OCI-LY3 (cell line): ENCODE results near the gene FANCG.

Experiments used
- H2AFZ ChIP-seq: fragments of 200-600, 300-600 bp; shearing (Covaris generic); 2 replicates; pipeline ENCODE4 v1.6.0; 2014; ENCODE audit warnings: antibody characterized with exemption, low read depth, low read length
- H3K27ac ChIP-seq: fragments of 200-600, 300-600 bp; sonication (generic); 2 replicates; pipeline ENCODE4 v1.5.1; 2014; ENCODE audit warnings: mild to moderate bottlenecking, low read length, moderate library complexity, mixed read lengths
- H3K27me3 ChIP-seq: fragments of 200-600, 300-600 bp; sonication (generic); 2 replicates; pipeline ENCODE4 v1.6.1; 2014; ENCODE audit warnings: low read depth, low read length, mixed read lengths
- H3K36me3 ChIP-seq: fragments of 200-600, 300-600 bp; sonication (generic); replicated peaks from 2 replicates; pipeline ENCODE3; 2014; ENCODE audit warnings: low read depth, low read length, mixed read lengths
- H3K4me1 ChIP-seq: fragments of 300-600, 200-600 bp; sonication (generic); 2 replicates; pipeline ENCODE4 v1.6.1; 2014; ENCODE audit warnings: low read length, mixed read lengths
- H3K4me2 ChIP-seq: fragments of 200-600, 300-600 bp; sonication (generic); 2 replicates; pipeline ENCODE4 v1.6.1; 2014; ENCODE audit warnings: low read length, mixed read lengths
- H3K4me3 ChIP-seq: fragments of 300-600, 200-600 bp; sonication (generic); 2 replicates; pipeline ENCODE4 v1.5.1; 2014; ENCODE audit warnings: antibody characterized with exemption, mild to moderate bottlenecking, low read length, moderate library complexity
- H3K79me2 ChIP-seq: fragments of 300-600, 200-600 bp; shearing (Covaris generic); 2 replicates; pipeline ENCODE4 v1.6.1; 2014; ENCODE audit warnings: mild to moderate bottlenecking, low read length, mixed read lengths
- H3K9ac ChIP-seq: fragments of 300-600, 200-600 bp; shearing (Covaris generic); 2 replicates; pipeline ENCODE4 v1.6.0; 2014; ENCODE audit warnings: mild to moderate bottlenecking, low read length, moderate library complexity
- H3K9me3 ChIP-seq: fragments of 200-600, 300-600 bp; shearing (Covaris generic); 2 replicates; pipeline ENCODE4 v1.6.1; 2014; ENCODE audit warnings: low read length, mixed read lengths; ENCODE audit not compliant: insufficient read depth
- H4K20me1 ChIP-seq: fragments of 200-600, 300-600 bp; sonication (generic); 2 replicates; pipeline ENCODE4 v1.6.1; 2016; ENCODE audit warnings: low read length, mixed read lengths; ENCODE audit not compliant: insufficient read depth
- CTCF ChIP-seq: fragments of 200-600, 300-600 bp; sonication (generic); IDR thresholded peaks from 2 replicates; pipeline ENCODE4 v1.5.1; 2014; ENCODE audit warnings: antibody characterized with exemption, low read length, low read depth
- EZH2phosphoT487 ChIP-seq: fragments of 200-600 bp; shearing (Covaris generic); IDR thresholded peaks from 2 replicates; pipeline ENCODE4 v1.6.1; 2018; ENCODE audit warnings: antibody characterized with exemption, mixed run types, low read depth

The FANCG gene

GRCh38 chr9:35027374-35027773 is 52.4 kb downstream of the FANCG start:
- no peaks in the 10 kb centered on the region for H3K9me3 ChIP-seq
- no peak overlapping the region for H3K4me3 ChIP-seq
- no peak overlapping the region for H2AFZ ChIP-seq
- H3K36me3 ChIP-seq: peaks cover 3% of the 10 kb centered on the region
- no peak overlapping the region for H3K4me2 ChIP-seq
- H3K4me1 ChIP-seq: peaks cover 17% of the 10 kb centered on the region
- no peaks in the 10 kb centered on the region for H4K20me1 ChIP-seq
- TF ChIP-seq EZH2phosphoT487 (no peak), CTCF (no peak)
- no peak overlapping the region for H3K9ac ChIP-seq
- H3K79me2 ChIP-seq: no peaks in the 10 kb centered on the region
- no peak overlapping the region for H3K27ac ChIP-seq
- H3K27me3 ChIP-seq: no peaks in the 10 kb centered on the region

- no peak overlapping the region for H3K4me2 ChIP-seq
- no peak overlapping the region for H3K27ac ChIP-seq
- H3K4me1 ChIP-seq: peaks cover 17% of the 10 kb centered on the region
These were observed 53.1 kb downstream of the FANCG start for GRCh38 chr9:35026671-35027070.

More at GRCh38 chr9:35026671-35027070, 53.1 kb downstream of the FANCG start:
- Histone ChIP-seq H3K79me2 (no peaks in the 10 kb centered on the region), H2AFZ (no peak overlapping the region), H3K36me3 (peaks cover 3% of the 10 kb centered on the region), H3K4me3 (no peak overlapping the region), H3K27me3 (no peaks in the 10 kb centered on the region), H3K9me3 (no peaks in the 10 kb centered on the region), H3K9ac (no peak overlapping the region), H4K20me1 (no peaks in the 10 kb centered on the region)
- TF ChIP-seq EZH2phosphoT487: no peak
- no peak for TF ChIP-seq CTCF
